CD4-positive, alpha-beta T cell treated with Interleukin-6 at 100 ng/mL for 8 hours (primary cell): Measurements from ENCODE around the gene TANGO6.

Source experiments
- DNase-seq: peaks from one replicate; pipeline ENCODE4 v3.0.0-alpha.2; 2020; ENCODE audit warnings: mixed read lengths, low spot score

TANGO6 gene

DNA sequence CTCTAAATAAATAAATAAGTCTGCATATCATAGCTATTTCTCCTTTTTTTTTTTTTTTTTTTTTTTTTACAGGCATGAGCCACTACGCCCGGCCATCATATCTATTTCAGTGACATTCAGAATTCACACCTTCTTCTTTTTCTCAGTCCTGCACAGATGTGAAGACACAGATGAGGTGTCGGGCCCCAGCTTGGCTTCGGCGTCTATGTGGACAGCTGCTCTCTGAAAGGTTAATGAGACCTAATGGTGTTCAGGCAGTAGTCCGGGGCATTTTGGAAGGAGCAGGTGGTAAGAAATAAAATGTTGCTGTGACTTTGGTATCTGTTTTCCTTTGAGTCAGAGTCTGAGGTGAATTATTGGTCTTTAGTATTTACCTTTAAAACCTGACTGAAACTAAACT lies 23.6 kb downstream of the TANGO6 start:
- DNase-seq, result no peak

DNA sequence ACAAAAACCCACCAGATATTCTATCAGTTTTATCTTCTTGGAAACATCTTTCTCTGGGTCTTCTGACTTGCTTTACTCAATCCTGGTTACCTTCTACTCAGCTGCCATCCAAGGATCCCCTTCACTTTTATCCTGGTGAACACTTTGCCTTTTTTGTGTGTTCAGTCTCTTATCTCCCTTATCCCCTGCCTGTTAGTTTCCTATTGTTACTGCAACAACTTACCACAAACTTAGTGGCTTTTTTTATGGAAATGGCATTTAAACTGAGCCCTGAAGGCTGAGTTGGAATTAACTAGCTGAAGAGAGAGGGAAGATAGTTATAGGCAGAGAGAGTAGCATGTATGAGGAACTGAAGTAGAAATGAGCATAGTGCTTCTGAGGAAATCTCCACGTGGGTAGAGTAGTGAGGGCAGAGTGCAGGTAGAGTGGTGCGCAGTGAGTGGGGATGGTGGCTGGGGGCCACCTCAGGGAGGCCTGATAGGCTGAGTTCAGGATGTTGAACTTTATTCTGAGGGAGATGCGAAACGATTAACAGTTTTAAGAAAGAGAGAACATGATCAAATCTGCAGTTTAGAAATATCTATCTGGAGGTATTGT lies 26.3 kb downstream of the TANGO6 start:
- no peak for DNase-seq

DNA sequence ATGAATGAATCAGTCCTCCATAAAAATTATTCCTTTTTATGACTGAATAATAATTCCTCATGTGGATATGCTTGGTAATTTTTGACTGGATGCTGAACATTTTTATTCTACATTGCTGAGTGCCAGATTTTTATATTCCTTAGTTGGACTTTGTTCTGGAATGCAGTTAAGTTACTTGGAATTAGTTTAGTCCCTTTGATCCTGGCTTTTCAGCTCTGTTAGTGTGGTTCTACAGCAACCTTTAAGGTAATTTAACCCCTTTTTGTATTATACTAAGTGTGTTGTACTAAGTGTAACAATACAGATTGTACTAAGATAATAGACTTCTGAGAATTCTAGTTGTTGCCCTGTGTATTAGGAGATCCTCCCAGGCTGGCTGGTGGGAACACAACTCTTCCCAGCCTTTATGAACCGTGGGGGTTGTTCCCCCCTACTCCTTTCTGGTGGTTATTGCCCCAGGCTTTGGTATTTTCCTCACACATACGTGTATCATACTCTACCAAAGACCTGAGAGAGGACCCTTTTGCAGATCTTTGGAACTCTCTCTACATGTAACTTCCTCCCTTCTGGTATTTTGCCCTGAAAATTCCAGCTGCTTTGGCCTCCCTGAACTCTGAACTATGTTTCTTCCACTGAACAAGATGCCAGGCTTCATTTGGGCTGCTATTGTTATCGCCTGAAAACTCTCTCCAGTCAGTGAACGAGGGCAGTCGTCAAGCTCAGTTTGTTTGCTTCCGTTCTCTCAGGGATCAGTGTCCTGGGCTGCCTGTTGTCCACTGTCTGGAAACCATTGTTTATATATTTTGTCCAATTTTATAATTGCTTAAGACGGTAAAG lies 30.5 kb downstream of the TANGO6 start:
- DNase-seq, result no peak

DNA sequence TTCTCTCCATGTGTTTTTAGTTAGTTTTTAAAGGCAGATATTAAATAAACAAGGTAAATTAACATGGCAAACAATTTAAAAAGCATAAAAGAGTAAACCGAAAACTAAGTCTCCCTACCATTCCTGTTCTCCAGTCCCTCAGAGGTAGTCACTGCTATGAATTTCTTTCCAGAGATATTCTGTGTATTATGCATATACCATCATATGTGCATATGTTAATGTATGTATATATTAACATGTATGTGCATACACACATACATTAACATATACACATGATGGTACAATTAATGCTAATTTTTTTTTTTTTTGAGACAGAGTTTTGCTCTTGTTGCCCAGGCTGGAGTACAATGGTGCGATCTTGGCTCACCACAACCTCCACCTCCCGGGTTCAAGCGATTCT lies 32.5 kb downstream of the TANGO6 start:
- no peak for DNase-seq

DNA sequence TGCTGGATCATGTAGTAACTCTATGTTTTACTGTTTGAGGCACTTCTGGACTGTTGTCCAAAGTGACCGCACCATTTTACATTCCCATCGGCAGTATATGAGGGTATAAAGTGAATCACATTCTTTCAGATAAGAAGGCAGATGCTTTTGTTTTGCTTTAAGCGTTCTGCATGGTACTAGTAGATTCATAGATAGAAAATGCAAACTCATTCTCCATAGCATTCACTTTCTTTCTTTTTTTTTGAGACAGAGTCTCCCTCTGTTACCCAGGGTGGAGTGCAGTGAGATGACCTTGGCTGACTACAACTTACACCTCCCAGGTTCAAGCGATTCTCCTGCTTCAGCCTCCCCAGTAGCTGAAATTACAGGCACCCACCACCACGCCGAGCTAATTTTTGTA lies 40.4 kb downstream of the TANGO6 start:
- no peak for DNase-seq

DNA sequence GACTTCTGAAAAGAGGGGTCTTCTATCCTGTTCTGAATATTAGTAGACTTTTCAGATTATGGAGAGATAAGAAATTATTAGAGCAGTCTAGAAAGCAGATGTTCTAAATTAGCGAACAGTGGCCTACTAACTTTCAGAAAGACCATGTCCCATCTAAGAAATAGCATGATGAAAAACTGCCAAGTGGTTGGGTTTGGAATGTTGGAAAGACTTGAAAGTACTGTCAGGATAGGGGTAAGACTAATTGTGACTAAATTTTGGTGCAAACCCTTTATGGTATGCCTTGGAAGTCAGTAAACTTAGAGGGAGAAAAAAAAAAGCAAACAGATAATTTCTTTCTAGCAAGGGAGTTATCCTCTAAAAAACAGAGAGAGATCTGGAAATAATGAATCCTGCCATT lies 41.1 kb downstream of the TANGO6 start:
- no peak for DNase-seq

DNA sequence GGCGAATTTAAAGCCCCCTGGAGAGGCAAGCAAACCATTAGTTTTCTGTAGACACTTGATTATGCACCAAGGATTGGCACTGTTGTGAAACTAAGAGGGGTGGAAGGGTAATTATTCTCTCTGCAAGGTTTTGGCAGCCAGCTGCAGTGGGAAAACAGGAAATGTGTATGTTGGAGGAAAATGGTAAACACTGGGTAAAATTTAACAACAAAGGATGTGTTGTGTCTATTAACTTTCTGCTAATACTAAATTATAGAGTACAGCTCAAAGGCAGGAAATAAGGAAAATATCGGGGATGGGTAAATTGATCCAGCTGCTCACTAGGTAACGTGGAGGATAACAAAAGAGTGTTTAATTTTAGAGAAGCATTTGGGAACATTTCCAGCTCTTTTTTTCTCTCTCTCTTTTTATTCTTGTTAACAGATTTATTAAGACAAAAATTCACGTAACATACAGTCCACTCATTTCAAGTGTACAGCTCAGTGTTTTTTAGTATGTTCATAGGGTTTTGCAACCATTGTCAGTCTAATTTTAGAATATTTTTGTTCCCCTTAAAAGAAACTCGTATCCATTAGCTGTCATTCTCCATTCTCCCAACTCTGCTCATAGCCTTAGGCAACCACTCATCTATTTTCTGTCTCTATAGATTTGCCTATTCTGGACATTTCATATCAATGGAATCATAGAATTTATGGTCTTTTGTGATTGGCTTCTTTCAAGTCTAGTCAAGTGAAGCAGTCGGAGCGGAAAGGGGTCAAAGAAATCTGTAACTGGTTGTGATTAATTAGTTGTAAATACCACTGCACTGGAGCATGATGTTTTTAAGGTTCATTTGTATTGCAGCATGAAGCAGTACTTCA lies 41.8 kb downstream of the TANGO6 start:
- DNase-seq, result no peak

DNA sequence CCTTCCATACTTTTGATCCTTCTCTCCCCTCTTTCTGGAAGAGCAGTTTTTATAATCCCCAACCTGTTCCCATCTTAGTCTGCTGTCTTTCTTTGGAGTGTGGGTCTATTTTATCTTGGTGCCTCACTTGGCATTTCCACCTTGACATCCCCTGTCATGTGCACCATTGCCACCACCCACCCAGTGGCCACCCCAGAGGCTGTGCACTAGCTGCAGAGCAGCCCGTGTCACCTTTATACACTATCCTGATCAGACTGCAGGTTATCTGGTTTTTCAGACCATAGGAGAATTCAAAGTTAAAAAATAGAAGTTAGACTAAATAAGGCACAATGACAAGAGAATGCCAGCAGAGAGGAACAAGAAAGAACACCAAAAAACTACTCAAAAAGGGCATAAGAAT lies 43.8 kb downstream of the TANGO6 start:
- DNase-seq, result no peak

DNA sequence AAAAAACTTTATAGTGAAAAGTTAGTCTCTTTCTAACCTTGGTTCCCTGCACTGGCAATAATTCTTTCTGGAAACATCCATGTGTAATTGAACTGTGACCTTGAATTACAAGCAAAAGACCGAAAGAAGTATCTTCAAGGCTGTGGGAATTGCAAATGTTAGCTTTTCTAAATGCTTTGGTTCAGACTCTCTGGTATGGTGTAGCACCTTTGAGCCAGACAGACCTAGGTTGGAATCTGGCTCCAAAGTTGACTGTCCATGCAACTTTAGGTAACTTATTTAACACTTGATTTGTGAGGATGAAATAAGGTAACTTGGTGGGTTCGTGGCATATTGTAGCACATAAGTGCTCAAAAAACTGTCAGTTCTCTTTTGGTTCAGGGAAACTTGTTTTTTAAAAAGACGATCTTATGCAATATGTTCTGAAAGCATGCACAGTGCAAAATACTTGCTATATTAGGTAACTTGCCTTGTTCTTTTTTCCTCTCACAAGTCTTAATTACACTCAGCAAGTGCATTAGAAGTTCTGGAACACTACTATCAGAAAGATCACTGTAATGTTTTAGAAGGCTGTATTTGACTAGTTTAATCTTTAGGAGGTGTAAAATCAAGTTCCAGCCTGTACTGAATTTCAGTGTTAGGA lies 46.3 kb downstream of the TANGO6 start:
- no peak for DNase-seq

DNA sequence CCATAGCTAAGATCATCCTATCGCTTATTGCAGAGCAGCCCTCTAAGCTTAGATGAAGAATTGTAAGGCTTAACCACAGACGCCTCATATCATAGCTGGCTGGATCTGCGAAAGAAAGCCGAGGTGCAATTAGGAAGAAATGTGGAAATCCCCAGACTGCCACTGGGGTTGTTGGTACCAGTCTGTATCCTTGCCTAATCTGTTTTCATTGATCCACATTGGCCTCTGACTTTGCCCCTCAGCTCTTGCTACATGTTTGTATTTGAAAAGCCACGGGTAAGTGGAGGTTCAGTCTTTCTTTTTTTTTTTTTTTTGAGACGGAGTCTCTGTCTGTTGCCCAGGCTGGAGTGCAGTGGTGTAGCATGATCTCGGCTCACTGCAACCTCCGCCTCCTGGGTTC lies 48.9 kb downstream of the TANGO6 start:
- no peak for DNase-seq

DNA sequence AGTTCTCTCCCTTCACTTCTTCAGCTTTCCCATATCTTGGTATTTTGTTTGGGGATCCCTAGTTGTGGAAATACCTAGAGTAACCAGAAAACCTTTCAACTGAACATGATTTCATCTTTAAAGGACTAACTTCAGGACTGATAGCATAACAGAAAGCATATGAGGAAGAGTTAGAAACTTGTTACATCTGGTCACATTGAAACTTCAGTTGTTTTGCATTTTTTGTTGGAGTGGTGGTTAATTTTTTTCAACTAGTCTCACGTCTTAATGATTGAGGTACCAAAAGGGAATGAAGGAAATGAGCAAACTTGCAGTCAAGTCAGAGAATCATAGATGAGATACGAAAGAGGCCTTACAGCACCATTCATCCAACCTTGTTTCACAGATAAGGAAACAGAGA lies 49.6 kb downstream of the TANGO6 start:
- DNase-seq, result no peak

DNA sequence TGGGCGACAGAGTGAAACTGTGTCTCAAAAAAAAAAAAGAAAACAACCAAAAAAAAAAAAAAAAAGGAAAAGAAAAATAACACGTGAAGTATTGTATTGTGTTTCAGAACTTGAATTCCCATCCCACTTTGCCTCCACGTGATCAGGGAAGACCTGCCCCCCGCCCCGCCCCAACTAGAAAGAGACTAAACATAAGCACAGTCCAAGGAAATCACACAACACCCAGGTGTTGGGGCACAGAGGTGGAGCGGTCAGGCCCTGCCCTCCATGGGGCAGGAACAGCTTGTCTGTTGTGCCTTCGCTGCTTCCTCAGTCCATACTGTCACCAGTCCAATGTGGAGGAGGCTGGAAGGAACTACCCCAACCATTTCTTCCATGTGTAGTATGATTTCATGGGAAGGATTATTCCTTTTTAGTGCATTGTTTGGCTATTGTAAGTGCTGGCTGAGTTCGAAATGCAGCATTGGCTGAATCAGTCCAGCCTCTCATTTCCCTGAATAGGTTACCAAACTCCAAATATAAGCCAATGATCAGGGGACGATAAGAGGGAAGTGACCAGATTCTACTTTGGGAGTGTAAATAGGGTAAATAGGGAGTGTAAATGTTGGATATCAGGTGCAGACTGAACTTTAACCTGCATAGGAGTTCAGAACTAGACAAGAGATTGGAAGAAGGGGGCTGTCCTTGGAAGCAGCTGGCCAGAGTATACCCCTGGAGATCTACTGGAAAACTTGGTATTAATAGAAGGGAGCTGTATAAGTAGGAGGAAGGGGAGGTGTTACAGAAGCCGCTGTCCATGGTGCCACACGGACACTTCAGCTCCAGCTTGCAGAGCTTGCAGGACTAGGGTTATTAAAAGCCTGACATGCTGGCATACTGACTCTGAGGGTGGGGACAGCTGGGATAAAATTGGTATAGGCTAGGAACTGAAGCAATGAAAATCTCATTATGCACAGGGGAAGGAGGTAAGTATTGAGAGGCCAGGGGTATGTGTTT lies 50.7 kb downstream of the TANGO6 start:
- DNase-seq, result no peak

DNA sequence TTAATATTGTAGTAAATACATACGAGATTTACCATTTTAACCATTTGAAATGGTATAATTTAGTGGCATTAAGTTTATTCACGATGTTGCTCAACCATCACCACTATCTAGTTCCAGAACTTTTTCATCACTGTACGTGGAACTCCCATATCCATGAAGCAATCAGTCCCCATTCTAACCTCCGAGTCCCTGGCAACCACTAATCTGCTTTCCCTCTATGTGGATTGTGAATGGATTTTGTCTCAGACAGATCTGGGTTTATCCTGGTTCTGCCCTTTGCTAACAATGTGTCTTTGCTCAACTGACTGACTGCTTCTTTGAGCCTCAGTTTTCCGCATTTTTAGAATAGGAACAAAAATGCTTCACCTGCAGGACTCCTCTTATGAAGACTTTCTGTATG lies 51.4 kb downstream of the TANGO6 start:
- DNase-seq, result no peak

DNA sequence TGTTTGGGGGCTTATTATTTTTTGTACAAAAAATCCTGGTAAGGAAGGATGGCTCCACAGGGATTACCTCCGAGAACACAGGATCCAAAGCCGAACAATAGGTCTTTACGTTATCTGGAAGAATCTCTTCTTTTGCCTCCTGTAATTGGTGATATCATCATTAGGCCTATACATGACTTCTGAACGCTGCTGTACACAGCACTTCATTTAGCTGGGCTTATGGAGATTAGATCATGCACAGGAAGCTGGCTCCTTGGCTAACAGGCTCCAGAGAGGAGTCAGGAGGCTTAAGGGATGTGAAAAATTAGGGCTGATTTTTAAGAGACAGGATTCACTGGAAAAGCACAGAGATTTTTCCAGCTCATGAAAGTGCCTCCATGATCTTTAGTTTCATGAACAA lies 54.7 kb downstream of the TANGO6 start:
- no peak for DNase-seq

DNA sequence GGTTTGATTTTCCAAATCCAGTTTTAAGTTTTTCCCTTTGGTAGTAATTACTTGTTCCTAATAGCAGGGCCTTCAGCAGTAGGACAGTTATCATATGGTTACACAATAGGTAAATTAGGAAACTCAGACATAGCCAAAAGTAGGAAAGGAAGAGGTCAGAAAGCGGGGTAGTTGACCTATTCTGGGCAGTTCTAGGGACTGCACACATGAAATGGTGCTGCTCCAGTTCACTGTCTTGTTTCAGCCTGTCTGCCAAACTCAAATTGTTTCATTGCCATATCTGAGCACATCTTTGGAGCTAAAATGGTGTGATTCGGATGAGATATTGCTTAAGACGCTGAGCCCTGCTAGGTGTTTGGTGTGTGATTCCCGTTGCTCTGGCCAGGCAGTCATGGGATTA lies 56.7 kb downstream of the TANGO6 start:
- DNase-seq, result no peak

DNA sequence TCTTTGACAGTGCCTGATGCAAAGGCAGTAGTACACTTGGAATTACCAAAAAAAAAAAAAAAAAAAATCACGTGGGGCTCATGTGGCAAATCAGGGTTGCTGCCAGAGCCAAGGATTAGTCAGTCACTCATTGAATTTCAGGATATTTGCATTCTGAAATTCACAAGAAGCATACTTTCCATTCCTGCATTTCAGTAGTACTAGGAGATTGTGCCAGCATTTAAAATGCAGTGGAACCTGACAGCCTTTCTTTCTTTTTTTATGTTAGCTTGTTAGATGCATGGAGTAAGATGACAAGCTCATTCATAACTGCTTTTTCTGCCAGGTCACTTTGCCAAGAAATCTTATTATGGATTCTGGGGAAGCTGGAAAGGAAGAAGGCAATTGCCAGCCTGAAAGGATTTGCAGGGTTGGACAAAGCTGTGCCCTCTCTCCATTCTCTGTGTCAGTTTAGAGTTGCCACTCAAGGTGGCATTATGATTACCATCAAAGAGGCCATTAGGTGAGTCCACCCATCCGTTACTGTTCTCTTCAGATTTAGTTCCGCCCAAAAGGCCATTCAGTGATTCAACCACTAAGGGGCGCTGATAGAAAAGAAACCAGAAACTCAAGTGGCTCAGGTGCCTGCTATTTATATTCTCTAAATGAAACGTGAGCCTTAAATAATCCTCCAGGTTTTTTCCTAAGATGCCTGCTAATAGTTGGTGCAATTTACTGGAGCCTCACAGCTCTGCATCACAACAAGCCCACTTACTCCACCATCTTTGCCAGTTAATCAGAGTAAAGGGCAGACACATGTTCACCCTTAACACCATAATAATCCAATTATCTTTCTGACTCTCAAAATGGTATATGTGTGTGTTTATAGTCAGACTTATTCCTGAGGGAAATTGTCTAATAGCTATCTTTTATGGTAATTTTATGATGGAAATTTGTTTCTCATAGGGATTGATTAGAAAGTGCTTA lies 59.0 kb downstream of the TANGO6 start:
- no peak for DNase-seq

DNA sequence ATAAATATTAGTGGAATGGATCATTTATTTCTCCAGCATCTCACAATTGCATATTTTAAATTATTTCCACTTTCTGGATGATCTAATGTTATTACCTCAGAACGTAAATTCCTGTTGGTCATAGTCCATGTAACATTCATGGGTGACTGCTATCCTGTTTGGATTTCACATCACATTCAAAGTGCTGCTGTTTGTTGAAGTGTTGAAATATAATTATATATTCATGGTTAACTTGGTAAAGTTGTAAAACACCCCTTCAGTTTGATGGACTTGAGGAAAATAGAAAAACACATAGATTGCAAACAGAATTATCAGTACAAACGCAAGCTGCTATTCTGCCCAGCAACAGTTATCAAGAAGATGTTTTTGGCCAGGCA lies 59.6 kb downstream of the TANGO6 start:
- no peak for DNase-seq

DNA sequence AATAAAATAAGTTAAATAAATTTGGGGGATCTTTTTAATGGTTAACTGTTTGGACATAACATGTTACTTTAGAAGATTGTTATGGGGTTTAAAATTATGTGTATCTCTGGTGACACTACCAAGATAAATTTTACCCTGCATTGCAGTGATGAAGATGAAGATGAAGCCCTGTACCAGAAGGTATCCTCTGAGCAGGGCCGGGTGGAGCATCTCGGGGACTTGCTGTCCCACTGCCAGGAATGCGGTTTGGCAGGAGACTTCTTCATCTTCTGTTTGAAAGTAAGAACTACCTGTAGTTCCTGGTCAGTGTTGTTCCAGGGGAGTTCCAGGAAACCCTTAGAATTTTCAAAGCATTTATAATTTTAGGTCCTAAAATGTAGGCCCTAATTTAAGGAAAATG lies 64.0 kb downstream of the TANGO6 start:
- DNase-seq, result no peak

DNA sequence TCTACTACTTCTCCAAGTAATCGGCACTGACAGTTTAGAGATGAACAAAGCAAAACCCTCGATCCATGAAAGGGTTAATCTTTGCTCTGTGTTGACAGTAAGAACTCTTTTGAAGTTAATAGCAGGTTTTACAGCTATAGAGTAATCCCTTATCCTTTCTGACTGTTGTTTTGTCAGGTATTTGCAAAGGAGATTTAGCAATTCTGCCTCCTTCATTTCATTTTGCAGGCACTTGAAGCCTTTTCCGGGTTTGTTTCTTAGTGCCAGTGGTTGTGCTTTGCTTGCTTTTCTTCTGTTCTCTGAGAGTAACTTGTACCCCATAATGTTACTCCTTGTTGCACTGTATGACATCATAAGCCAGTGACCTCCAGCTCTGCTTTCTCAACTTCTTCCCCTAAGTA lies 64.5 kb downstream of the TANGO6 start:
- DNase-seq, result no peak

DNA sequence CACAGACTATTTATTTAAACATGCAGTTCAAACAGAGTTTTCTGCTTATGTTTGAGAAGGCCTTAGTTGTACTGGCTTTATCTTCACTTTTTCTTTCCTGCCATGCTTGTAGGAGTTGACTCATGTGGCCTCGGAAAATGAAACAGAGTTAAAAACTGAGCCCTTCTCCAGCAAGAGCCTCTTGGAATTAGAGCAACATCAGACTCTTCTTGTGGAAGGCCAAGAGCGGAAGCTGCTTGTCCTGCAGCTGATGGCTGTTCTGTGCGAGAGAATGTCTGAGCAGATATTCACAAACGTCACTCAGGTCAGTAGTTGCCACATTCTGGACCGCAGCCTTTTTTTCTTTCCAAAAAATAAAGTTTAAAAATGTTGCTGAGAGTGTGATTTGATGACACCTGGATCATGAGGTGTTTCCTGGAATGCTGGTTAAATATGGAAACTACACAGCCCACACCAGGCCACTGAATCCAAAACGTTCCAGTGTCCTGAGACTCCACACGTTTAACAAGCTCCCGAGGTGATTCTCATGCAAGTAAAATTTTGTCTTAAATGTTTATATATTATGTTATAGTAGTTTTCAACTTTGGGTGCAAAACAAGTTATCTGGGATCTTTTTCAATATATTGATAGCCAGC lies 65.9 kb downstream of the TANGO6 start:
- no peak for DNase-seq
